ENCODE results near the gene CDKN2AIPNL. TPM values are rescaled to one million over a fixed set of nuclear protein-coding genes. Genes with fewer than 3 reads are reported as not detected.
"Not testable (repeated sequence)": the region's sequence is repeated elsewhere in the genome, so short reads cannot be mapped to it uniquely, and the experiment has no call there.

The CDKN2AIPNL gene
- total and polyA plus RNA-seq, 2 donors (not counting 3 experiments of a cell fraction or from before 2014, with no cell fraction given), result 22.2 to 36.5 TPM

- H3K4me1 ChIP-seq (ENCODE audit: control insufficient read depth, extremely low read depth, insufficient read depth, low read length), result no peaks in the 10 kb centered on the region
- no peak overlapping the region for H3K27ac ChIP-seq (ENCODE audit: insufficient read depth, low read depth, low read length)
- no peak overlapping the region for H3K4me2 ChIP-seq (ENCODE audit: insufficient read depth, low read length)
- TF ChIP-seq FOS (IDR thresholded peaks at IDR 0.05; ENCODE audit: borderline replicate concordance, insufficient read depth, low read length) (no peak), JUN (IDR thresholded peaks at IDR 0.05; ENCODE audit: borderline replicate concordance, insufficient read depth, insufficient read length, low read depth) (no peak), MYC (IDR thresholded peaks at IDR 0.05; ENCODE audit: low read depth, low read length) (no peak), POLR2AphosphoS5 (IDR thresholded peaks at IDR 0.05; ENCODE audit: insufficient read depth, low read depth, low read length) (no peak), CTCF (IDR thresholded peaks at IDR 0.05; ENCODE audit: extremely low read depth in 1 of 2, insufficient read depth in 1 of 2, low read depth in 1 of 2, low read length in 2 of 2) (no peak)
- ChIA-PET POLR2A (no interaction called here), CTCF (no interaction called here)
- H3K79me2 ChIP-seq (ENCODE audit: control insufficient read depth, insufficient read depth, low read length), result no peaks in the 10 kb centered on the region
- no peaks in the 10 kb centered on the region for H3K9me1 ChIP-seq (replicated peaks; ENCODE audit: control insufficient read depth, extremely low read depth, insufficient read depth, low read length)
- no TSS peak for BruUV-seq (replicated peaks)
- no peaks in the 10 kb centered on the region for H3K9me3 ChIP-seq (replicated peaks; ENCODE audit: control insufficient read depth, insufficient read depth, low read length)
- H4K20me1 ChIP-seq (replicated peaks; ENCODE audit: control insufficient read depth, extremely low read depth, insufficient read depth, low read length), result no peaks in the 10 kb centered on the region
- no peak overlapping the region for H3K9ac ChIP-seq (replicated peaks; ENCODE audit: extremely low read depth, insufficient read depth, low read length)
- FAIRE-seq (no peak), DNase-seq (ENCODE audit: low read depth, low spot score) (no peak)
- H2AFZ ChIP-seq (ENCODE audit: low read depth, low read length), result no peak overlapping the region
- dilution Hi-C loops (cut with MboI; ENCODE audit: extremely low pct_ligation_motif_present, low sequenced_read_pairs), result no loop called here
- no peaks in the 10 kb centered on the region for H3K27me3 ChIP-seq (ENCODE audit: control insufficient read depth in 2 of 2, insufficient read depth in 2 of 2, low read length in 2 of 2)
- H3K4me3 ChIP-seq (replicated peaks in 1 of 3; ENCODE audit: insufficient read depth in 1 of 3, low read depth in 1 of 3, low read length in 3 of 3), result no peak overlapping the region
- intact Hi-C loops (cut with micrococcal nuclease), result no loop called here
- H3K36me3 ChIP-seq (ENCODE audit: control insufficient read depth in 2 of 2, extremely low read depth in 1 of 2, insufficient read depth in 2 of 2, low read length in 2 of 2), result no peaks in the 10 kb centered on the region
Measured at GRCh38 chr5:134422791-134423365, 11.2 kb upstream of the CDKN2AIPNL start.

GRCh38 chr5:134421038-134421437, 9.4 kb upstream of the CDKN2AIPNL start:
- H4K20me1 ChIP-seq (replicated peaks; ENCODE audit: control insufficient read depth, extremely low read depth, insufficient read depth, low read length); dilution Hi-C loops (cut with MboI; ENCODE audit: extremely low pct_ligation_motif_present, low sequenced_read_pairs); H3K36me3 ChIP-seq (ENCODE audit: control insufficient read depth in 2 of 2, extremely low read depth in 1 of 2, insufficient read depth in 2 of 2, low read length in 2 of 2); H3K4me3 ChIP-seq (replicated peaks in 1 of 3; ENCODE audit: insufficient read depth in 1 of 3, low read depth in 1 of 3, low read length in 3 of 3); H3K27me3 ChIP-seq (ENCODE audit: control insufficient read depth in 2 of 2, insufficient read depth in 2 of 2, low read length in 2 of 2); H3K27ac ChIP-seq (ENCODE audit: insufficient read depth, low read depth, low read length); CTCF ChIA-PET; H3K4me2 ChIP-seq (ENCODE audit: insufficient read depth, low read length); intact Hi-C loops (cut with micrococcal nuclease); DNase-seq (ENCODE audit: low read depth, low spot score); H3K79me2 ChIP-seq (ENCODE audit: control insufficient read depth, insufficient read depth, low read length); H3K4me1 ChIP-seq (ENCODE audit: control insufficient read depth, extremely low read depth, insufficient read depth, low read length); FAIRE-seq; H3K9ac ChIP-seq (replicated peaks; ENCODE audit: extremely low read depth, insufficient read depth, low read length); BruUV-seq (replicated peaks); H3K9me1 ChIP-seq (replicated peaks; ENCODE audit: control insufficient read depth, extremely low read depth, insufficient read depth, low read length); H3K9me3 ChIP-seq (replicated peaks; ENCODE audit: control insufficient read depth, insufficient read depth, low read length); POLR2A ChIA-PET; H2AFZ ChIP-seq (ENCODE audit: low read depth, low read length): not testable (repeated sequence)

Measured in endothelial cell of umbilical vein (primary cell).